ENCODE results near the gene GRXCR1.

DNA sequence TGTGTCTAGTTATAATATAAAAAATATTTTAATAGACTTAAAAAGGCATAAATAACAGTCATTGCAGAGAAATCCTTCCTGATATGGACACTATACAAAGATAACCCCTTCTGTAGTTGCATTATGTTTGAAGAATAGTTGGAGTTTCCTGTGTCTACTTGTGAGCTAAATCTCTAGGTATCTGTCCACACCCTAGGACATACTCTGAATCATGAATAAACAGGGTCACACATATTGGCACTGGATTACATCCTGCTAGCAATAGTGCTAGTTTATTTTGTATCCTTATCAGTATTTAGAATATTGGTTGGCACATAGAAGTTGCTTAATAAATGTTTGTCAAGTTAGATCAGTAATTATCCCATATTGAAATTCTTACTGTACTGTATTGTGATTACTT is 173.9 kb downstream of the GRXCR1 start:
- TF ChIP-seq CEBPB (IDR thresholded peaks at IDR 0.05; ENCODE audit: low read depth, low read length): no peak
- TF ChIP-seq, protein P1, sequence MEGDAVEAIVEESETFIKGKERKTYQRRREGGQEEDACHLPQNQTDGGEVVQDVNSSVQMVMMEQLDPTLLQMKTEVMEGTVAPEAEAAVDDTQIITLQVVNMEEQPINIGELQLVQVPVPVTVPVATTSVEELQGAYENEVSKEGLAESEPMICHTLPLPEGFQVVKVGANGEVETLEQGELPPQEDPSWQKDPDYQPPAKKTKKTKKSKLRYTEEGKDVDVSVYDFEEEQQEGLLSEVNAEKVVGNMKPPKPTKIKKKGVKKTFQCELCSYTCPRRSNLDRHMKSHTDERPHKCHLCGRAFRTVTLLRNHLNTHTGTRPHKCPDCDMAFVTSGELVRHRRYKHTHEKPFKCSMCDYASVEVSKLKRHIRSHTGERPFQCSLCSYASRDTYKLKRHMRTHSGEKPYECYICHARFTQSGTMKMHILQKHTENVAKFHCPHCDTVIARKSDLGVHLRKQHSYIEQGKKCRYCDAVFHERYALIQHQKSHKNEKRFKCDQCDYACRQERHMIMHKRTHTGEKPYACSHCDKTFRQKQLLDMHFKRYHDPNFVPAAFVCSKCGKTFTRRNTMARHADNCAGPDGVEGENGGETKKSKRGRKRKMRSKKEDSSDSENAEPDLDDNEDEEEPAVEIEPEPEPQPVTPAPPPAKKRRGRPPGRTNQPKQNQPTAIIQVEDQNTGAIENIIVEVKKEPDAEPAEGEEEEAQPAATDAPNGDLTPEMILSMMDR (conservative IDR thresholded peaks at IDR 0.05; ENCODE audit: low read depth, low read length): no peak
- no peak for TF ChIP-seq POLR2A (IDR thresholded peaks at IDR 0.05; ENCODE audit: low read depth, low read length)

Measured in IMR-90 (cell line).